ENCODE data around the gene DMRTA1. TPM values are rescaled to one million over a fixed set of nuclear protein-coding genes. Genes with fewer than 3 reads are reported as not detected.

The DMRTA1 gene
- total and polyA plus RNA-seq, 2 donors from 2014 or later, result 2.3 to 2.6 TPM

GRCh38 chr9:22449719-22450118 lies 3.1 kb downstream of the DMRTA1 start:
- Histone ChIP-seq H3K4me3 (ENCODE audit: low read length in 3 of 3) (peak overlapping the region in 2 of 3 donors; percentile 65 to 68), H3K36me3 (ENCODE audit: control insufficient read depth in 2 of 3, insufficient read depth in 3 of 3, low read length in 3 of 3) (peaks cover 0 to 5% (median 0%) of the 10 kb centered on the region in 3 donors), H3K27ac (ENCODE audit: low read depth in 2 of 2, low read length in 2 of 2) (no peak overlapping the region), H3K4me1 (ENCODE audit: control insufficient read depth in 2 of 3, insufficient read depth in 2 of 3, low read depth in 1 of 3, low read length in 3 of 3) (peaks cover 0 to 8% (median 0%) of the 10 kb centered on the region in 3 donors), H3K9me3 (ENCODE audit: control insufficient read depth in 2 of 3, insufficient read depth in 1 of 3, low read length in 3 of 3) (no peaks in the 10 kb centered on the region), H3K27me3 (ENCODE audit: control insufficient read depth, insufficient read depth, low read length) (peaks cover 3% of the 10 kb centered on the region), H3K9ac (ENCODE audit: low read length in 3 of 3) (peak overlapping the region in 1 of 3 donors; percentile 10)
- DNase-seq (no peak), FAIRE-seq (no peak)
- TF ChIP-seq CTCF (IDR thresholded peaks at IDR 0.05; ENCODE audit: borderline replicate concordance, extremely low read depth, insufficient read depth), result no peak
- intact Hi-C loops (cut with DNase I), result no loop called here

DNA sequence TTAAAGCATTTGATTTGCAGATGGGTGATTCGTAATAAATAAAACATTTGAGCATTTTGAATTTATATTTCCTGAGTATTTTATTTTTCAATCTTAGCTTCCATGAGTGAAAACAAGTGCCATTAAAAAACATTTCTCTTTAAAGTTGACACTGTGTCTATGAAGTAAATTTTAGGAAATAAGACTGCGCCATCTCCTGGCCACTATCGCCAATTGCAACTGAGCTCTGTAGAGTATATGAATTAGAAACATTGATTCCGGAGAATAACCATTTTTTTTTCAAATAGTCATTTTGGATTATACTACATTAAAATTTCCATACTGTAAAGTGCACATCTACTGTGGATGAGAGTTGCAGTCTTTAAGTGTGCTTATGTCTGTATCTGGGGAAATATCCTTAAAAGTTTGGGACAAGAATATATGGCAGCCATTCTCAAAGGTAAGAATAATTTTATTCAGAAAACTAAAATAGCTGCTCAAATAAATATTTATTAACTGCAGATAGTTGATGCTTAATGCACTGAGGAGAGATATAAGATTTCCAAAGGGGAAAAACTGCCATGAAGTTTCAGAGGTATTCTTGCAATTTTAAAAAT lies 5.9 kb downstream of the DMRTA1 start:
- H3K4me1 ChIP-seq (ENCODE audit: control insufficient read depth in 2 of 3, insufficient read depth in 2 of 3, low read depth in 1 of 3, low read length in 3 of 3), result peaks cover 0 to 8% (median 0%) of the 10 kb centered on the region in 3 donors
- FAIRE-seq (peak; percentile 97), DNase-seq (peak in 3 of 5 donors; percentile 14 to 40 (median 38))
- H3K9me3 ChIP-seq (ENCODE audit: control insufficient read depth in 2 of 3, insufficient read depth in 1 of 3, low read length in 3 of 3), result no peaks in the 10 kb centered on the region
- no peak overlapping the region for H3K9ac ChIP-seq (ENCODE audit: low read length in 3 of 3)
- peak; percentile 83 for TF ChIP-seq CTCF (IDR thresholded peaks at IDR 0.05; ENCODE audit: borderline replicate concordance, extremely low read depth, insufficient read depth)
- H3K36me3 ChIP-seq (ENCODE audit: control insufficient read depth in 2 of 3, insufficient read depth in 3 of 3, low read length in 3 of 3), result peaks cover 0 to 5% (median 0%) of the 10 kb centered on the region in 3 donors
- no peak overlapping the region for H3K4me3 ChIP-seq (ENCODE audit: low read length in 3 of 3)
- H3K27me3 ChIP-seq (ENCODE audit: control insufficient read depth, insufficient read depth, low read length), result peaks cover 3% of the 10 kb centered on the region
- intact Hi-C loops (cut with DNase I), result no loop called here
- no peak overlapping the region for H3K27ac ChIP-seq (ENCODE audit: low read depth in 2 of 2, low read length in 2 of 2)

DNA sequence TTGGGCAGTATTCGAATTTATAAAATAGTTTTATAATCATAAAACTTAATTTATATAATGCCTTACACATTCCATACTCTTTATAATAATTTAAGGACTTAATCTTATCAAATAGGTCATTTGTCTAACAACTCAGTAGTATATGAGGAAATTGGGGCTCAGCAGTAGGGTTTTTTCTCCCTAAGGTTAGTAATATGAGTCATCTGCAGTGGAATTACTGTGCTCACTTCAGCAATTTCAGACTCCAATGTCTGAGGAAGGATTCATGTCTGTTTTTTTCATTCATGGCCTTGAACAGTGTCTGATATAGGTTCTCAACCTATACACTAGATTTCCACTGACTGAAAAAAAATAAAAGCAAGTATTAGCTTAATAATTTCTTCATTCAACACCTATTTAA lies 7.4 kb downstream of the DMRTA1 start:
- TF ChIP-seq CTCF (IDR thresholded peaks at IDR 0.05; ENCODE audit: borderline replicate concordance, extremely low read depth, insufficient read depth), result no peak
- Histone ChIP-seq H3K36me3 (ENCODE audit: control insufficient read depth in 2 of 3, insufficient read depth in 3 of 3, low read length in 3 of 3) (peaks cover 0 to 5% (median 0%) of the 10 kb centered on the region in 3 donors), H3K9ac (ENCODE audit: low read length in 3 of 3) (no peak overlapping the region), H3K4me3 (ENCODE audit: low read length in 3 of 3) (no peak overlapping the region), H3K27me3 (ENCODE audit: control insufficient read depth, insufficient read depth, low read length) (no peaks in the 10 kb centered on the region), H3K9me3 (ENCODE audit: control insufficient read depth in 2 of 3, insufficient read depth in 1 of 3, low read length in 3 of 3) (no peaks in the 10 kb centered on the region), H3K27ac (ENCODE audit: low read depth in 2 of 2, low read length in 2 of 2) (no peak overlapping the region), H3K4me1 (ENCODE audit: control insufficient read depth in 2 of 3, insufficient read depth in 2 of 3, low read depth in 1 of 3, low read length in 3 of 3) (peaks cover 0 to 8% (median 0%) of the 10 kb centered on the region in 3 donors)
- intact Hi-C loops (cut with DNase I), result no loop called here
- FAIRE-seq (no peak), DNase-seq (no peak)

Data from kidney (tissue), 14 donors.